ENCODE measurements around the gene KYNU. TPM values are rescaled to one million over a fixed set of nuclear protein-coding genes. Genes with fewer than 3 reads are reported as not detected.
A peak's percentile ranks its signal among the peaks of the same experiment; 100 is the strongest.
"Not testable (repeated sequence)": the region's sequence is repeated elsewhere in the genome, so short reads cannot be mapped to it uniquely, and the experiment has no call there.

The KYNU gene
- total and polyA plus RNA-seq, 2 experiments from 2014 or later: 7.6 to 13.1 TPM

DNA sequence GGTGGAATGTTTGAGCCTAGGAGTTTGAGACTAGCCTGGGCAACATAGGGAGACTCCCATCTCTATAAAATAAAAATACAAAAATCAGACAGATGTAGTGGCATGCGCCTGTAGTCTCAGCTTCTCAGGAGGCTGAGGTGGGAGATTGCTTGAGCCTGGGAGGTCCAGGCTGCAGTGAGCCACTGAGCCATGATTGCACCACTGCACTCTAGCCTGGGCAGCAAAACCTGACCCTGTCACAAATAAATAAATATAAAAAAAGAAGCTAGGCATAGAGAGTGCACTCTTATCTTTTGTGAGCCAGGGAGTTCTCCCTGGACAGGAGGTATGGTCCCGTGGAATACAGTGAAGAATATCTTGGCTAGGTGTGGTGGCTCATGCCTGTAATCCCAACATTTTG is 11.0 kb upstream of the KYNU start:
- WGBS (ENCODE audit: low lambda C conversion rate, missing lambda C conversion rate): 89% methylated on average over 2 of the region's 2 CpGs
- Histone ChIP-seq H3K9me3 (ENCODE audit: low read depth) (no peaks in the 10 kb centered on the region), H3K79me2 (no peaks in the 10 kb centered on the region), H3K36me3 (replicated peaks; ENCODE audit: insufficient read depth, low read depth) (no peaks in the 10 kb centered on the region), H4K20me1 (ENCODE audit: insufficient read depth, poor library complexity, severe bottlenecking) (no peaks in the 10 kb centered on the region), H3K9me2 (replicated peaks; ENCODE audit: insufficient read depth) (no peaks in the 10 kb centered on the region), H3K4me2 (peak overlapping the region; percentile 57), H2AFZ (peak overlapping the region; percentile 53), H3K27me3 (no peaks in the 10 kb centered on the region), H3K4me1 (ENCODE audit: insufficient read depth) (peaks cover 7% of the 10 kb centered on the region), H3K4me3 (no peak overlapping the region), H3K27ac (no peak overlapping the region)
- TF ChIP-seq EZH2 (IDR thresholded peaks at IDR 0.05; ENCODE audit: borderline replicate concordance) (no peak), EZH2phosphoT487 (IDR thresholded peaks at IDR 0.05; ENCODE audit: low read depth, severe bottlenecking, unreplicated experiment) (no peak)
- TF ChIP-seq, protein P1, sequence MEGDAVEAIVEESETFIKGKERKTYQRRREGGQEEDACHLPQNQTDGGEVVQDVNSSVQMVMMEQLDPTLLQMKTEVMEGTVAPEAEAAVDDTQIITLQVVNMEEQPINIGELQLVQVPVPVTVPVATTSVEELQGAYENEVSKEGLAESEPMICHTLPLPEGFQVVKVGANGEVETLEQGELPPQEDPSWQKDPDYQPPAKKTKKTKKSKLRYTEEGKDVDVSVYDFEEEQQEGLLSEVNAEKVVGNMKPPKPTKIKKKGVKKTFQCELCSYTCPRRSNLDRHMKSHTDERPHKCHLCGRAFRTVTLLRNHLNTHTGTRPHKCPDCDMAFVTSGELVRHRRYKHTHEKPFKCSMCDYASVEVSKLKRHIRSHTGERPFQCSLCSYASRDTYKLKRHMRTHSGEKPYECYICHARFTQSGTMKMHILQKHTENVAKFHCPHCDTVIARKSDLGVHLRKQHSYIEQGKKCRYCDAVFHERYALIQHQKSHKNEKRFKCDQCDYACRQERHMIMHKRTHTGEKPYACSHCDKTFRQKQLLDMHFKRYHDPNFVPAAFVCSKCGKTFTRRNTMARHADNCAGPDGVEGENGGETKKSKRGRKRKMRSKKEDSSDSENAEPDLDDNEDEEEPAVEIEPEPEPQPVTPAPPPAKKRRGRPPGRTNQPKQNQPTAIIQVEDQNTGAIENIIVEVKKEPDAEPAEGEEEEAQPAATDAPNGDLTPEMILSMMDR (IDR thresholded peaks at IDR 0.05; ENCODE audit: poor library complexity): no peak
- DNase-seq (ENCODE audit: low spot score): no peak

DNA sequence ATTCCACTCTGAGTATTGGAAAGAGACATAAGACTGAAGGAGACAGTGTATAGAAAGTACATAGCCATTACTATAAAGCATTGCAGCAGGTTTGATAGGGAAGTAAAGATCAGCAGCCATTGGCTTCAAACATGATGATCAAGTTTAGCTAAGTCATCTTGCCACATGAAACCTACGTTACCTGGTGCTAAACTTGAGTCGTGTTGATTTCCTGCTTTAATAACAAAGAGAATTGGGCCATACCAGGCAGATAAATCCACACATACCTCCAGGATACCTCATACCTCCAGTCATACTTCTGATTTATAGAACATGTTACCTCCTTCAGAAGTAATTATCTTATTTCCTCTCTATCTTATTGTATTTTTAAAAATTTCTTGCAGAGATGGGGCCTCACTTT is 10.3 kb upstream of the KYNU start:
- no peak overlapping the region for H2AFZ ChIP-seq
- DNase-seq (ENCODE audit: low spot score): no peak
- H3K36me3 ChIP-seq (replicated peaks; ENCODE audit: insufficient read depth, low read depth): no peaks in the 10 kb centered on the region
- H3K4me2 ChIP-seq: no peak overlapping the region
- H4K20me1 ChIP-seq (ENCODE audit: insufficient read depth, poor library complexity, severe bottlenecking): no peaks in the 10 kb centered on the region
- no peaks in the 10 kb centered on the region for H3K9me2 ChIP-seq (replicated peaks; ENCODE audit: insufficient read depth)
- H3K4me1 ChIP-seq (ENCODE audit: insufficient read depth): peaks cover 7% of the 10 kb centered on the region
- no peak overlapping the region for H3K4me3 ChIP-seq
- H3K27me3 ChIP-seq: no peaks in the 10 kb centered on the region
- no peaks in the 10 kb centered on the region for H3K79me2 ChIP-seq
- TF ChIP-seq, protein P1 (IDR thresholded peaks at IDR 0.05; ENCODE audit: poor library complexity): no peak
- TF ChIP-seq EZH2 (IDR thresholded peaks at IDR 0.05; ENCODE audit: borderline replicate concordance) (no peak), EZH2phosphoT487 (IDR thresholded peaks at IDR 0.05; ENCODE audit: low read depth, severe bottlenecking, unreplicated experiment) (no peak)
- WGBS (ENCODE audit: low lambda C conversion rate, missing lambda C conversion rate): 91% methylated on average over 2 of the region's 2 CpGs
- H3K9me3 ChIP-seq (ENCODE audit: low read depth): no peaks in the 10 kb centered on the region
- no peak overlapping the region for H3K27ac ChIP-seq

DNA sequence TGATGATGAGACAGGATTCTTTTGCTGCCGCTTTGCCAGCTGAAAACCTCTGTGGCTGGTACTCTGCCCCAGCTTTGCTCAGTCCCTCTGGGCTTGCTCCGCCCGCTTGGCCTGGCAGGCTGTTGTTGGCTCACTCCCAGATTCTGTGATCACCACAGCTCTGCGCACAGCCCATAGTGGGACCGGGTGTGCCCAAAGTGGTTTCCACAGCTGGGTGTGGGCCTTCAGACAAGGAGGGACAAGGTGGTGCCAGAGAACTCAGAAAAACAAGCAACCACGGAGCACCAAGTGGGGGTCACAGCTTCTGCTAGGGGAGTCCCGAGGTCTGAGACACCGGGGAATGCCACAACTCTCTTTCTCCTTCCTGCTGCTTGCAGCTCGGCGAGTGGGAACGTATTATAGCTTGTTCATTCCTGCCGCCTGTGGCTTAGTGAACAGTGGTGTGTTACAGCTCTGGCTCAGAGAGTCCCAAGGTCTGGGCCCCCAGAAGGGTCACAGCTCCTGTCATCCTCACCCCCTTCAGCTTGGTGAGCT is 9.2 kb upstream of the KYNU start:
- Histone ChIP-seq H2AFZ (no peak overlapping the region), H3K27me3 (no peaks in the 10 kb centered on the region), H3K4me2 (no peak overlapping the region), H4K20me1 (ENCODE audit: insufficient read depth, poor library complexity, severe bottlenecking) (no peaks in the 10 kb centered on the region), H3K4me3 (no peak overlapping the region), H3K79me2 (no peaks in the 10 kb centered on the region), H3K4me1 (ENCODE audit: insufficient read depth) (peaks cover 7% of the 10 kb centered on the region), H3K36me3 (replicated peaks; ENCODE audit: insufficient read depth, low read depth) (no peaks in the 10 kb centered on the region), H3K9me3 (ENCODE audit: low read depth) (no peaks in the 10 kb centered on the region), H3K27ac (peak overlapping the region; percentile 50), H3K9me2 (replicated peaks; ENCODE audit: insufficient read depth) (no peaks in the 10 kb centered on the region)
- TF ChIP-seq, protein P1 (IDR thresholded peaks at IDR 0.05; ENCODE audit: poor library complexity): no peak
- 91% methylated on average over 12 of the region's 12 CpGs for WGBS (ENCODE audit: low lambda C conversion rate, missing lambda C conversion rate)
- no peak for DNase-seq (ENCODE audit: low spot score)

DNA sequence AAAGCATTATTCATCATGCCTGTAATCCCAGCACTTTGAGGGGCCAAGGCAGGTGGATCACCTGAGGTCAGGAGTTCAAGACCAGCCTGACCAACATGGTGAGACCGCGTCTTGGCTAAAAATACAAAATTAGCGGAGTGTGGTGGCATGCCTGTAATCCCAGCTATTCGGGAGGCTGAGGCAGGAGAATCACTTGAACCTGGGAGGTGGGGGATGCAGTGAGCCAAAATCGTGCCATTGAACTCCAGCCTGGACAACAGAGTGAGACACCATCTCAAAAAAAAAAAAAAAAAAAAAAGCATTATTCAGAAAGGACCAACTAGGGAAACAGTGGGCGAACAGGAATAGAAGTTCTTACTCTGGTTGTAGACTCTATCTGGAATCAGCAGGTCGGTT is 8.4 kb upstream of the KYNU start:
- not testable (repeated sequence) for H3K9me3 ChIP-seq (ENCODE audit: low read depth); H3K4me3 ChIP-seq; DNase-seq (ENCODE audit: low spot score); H3K9me2 ChIP-seq (replicated peaks; ENCODE audit: insufficient read depth); H3K36me3 ChIP-seq (replicated peaks; ENCODE audit: insufficient read depth, low read depth); H3K79me2 ChIP-seq; H4K20me1 ChIP-seq (ENCODE audit: insufficient read depth, poor library complexity, severe bottlenecking); H3K27me3 ChIP-seq
- 89% methylated on average over 7 of the region's 7 CpGs for WGBS (ENCODE audit: low lambda C conversion rate, missing lambda C conversion rate)
- Histone ChIP-seq H3K4me2 (peak overlapping the region; percentile 20), H2AFZ (peak overlapping the region; percentile 31), H3K27ac (peak overlapping the region; percentile 50), H3K4me1 (ENCODE audit: insufficient read depth) (peaks cover 13% of the 10 kb centered on the region)

All from hepatocyte (in vitro differentiated cells).